Osteocyte (in vitro differentiated cells): ENCODE results near the gene PTP4A2. TPM values are rescaled to one million over a fixed set of nuclear protein-coding genes. Genes with fewer than 3 reads are reported as not detected.

ENCODE experiments used
- DNase-seq: peaks from one replicate; pipeline ENCODE4 v3.0.0; 2021; ENCODE audit warnings: mixed read lengths; ENCODE audit not compliant: unreplicated experiment; ENCODE audit errors: extremely low spot score
- H3K27ac Mint-ChIP-seq: one replicate; pipeline ENCODE4 v1.8.0; 2021; ENCODE audit warnings: mild to moderate bottlenecking, mixed read lengths; ENCODE audit not compliant: unreplicated experiment
- H3K27me3 Mint-ChIP-seq: one replicate; pipeline ENCODE4 v1.8.0; 2021; ENCODE audit warnings: mixed read lengths; ENCODE audit not compliant: unreplicated experiment
- H3K36me3 Mint-ChIP-seq: one replicate; pipeline ENCODE4 v1.8.0; 2021; ENCODE audit warnings: mixed read lengths; ENCODE audit not compliant: unreplicated experiment
- H3K4me1 Mint-ChIP-seq: one replicate; pipeline ENCODE4 v1.8.0; 2021; ENCODE audit warnings: mixed read lengths; ENCODE audit not compliant: unreplicated experiment
- H3K4me3 Mint-ChIP-seq: one replicate; pipeline ENCODE4 v1.8.0; 2021; ENCODE audit warnings: mild to moderate bottlenecking, moderate library complexity, mixed read lengths; ENCODE audit not compliant: unreplicated experiment
- H3K9me3 Mint-ChIP-seq: one replicate; pipeline ENCODE4 v1.8.0; 2021; ENCODE audit warnings: mixed read lengths; ENCODE audit not compliant: unreplicated experiment
- CTCF ChIP-seq: fragments of 200-600 bp; sonication (generic); IDR thresholded peaks from 2 replicates; pipeline ENCODE4 v1.5.0; 2021; ENCODE audit warnings: antibody characterized with exemption, mild to moderate bottlenecking, moderate library complexity
- total RNA-seq: library from RNA; stranded (reverse); gene quantifications from 2 replicates; pipeline ENCODE4 v1.2.1, GENCODE V29; 2021

PTP4A2 gene
- total RNA-seq, 1 donor from 2014 or later: 142 TPM

- Mint-ChIP-seq H3K27ac (no peak overlapping the region), H3K4me3 (no peak overlapping the region), H3K9me3 (peaks cover 6% of the 10 kb centered on the region), H3K4me1 (no peaks in the 10 kb centered on the region), H3K27me3 (no peaks in the 10 kb centered on the region), H3K36me3 (peaks cover 53% of the 10 kb centered on the region)
- no peak for DNase-seq
- no peak for TF ChIP-seq CTCF
Observed at GRCh38 chr1:31913968-31914367, 24.2 kb downstream of the PTP4A2 start.

GRCh38 chr1:31912839-31913239 lies 25.3 kb downstream of the PTP4A2 start:
- no peak for DNase-seq
- peaks cover 58% of the 10 kb centered on the region for H3K36me3 Mint-ChIP-seq
- no peak overlapping the region for H3K4me3 Mint-ChIP-seq
- H3K27ac Mint-ChIP-seq: no peak overlapping the region
- H3K4me1 Mint-ChIP-seq: peaks cover 2% of the 10 kb centered on the region
- peaks cover 6% of the 10 kb centered on the region for H3K9me3 Mint-ChIP-seq
- no peak for TF ChIP-seq CTCF
- H3K27me3 Mint-ChIP-seq: no peaks in the 10 kb centered on the region

DNA sequence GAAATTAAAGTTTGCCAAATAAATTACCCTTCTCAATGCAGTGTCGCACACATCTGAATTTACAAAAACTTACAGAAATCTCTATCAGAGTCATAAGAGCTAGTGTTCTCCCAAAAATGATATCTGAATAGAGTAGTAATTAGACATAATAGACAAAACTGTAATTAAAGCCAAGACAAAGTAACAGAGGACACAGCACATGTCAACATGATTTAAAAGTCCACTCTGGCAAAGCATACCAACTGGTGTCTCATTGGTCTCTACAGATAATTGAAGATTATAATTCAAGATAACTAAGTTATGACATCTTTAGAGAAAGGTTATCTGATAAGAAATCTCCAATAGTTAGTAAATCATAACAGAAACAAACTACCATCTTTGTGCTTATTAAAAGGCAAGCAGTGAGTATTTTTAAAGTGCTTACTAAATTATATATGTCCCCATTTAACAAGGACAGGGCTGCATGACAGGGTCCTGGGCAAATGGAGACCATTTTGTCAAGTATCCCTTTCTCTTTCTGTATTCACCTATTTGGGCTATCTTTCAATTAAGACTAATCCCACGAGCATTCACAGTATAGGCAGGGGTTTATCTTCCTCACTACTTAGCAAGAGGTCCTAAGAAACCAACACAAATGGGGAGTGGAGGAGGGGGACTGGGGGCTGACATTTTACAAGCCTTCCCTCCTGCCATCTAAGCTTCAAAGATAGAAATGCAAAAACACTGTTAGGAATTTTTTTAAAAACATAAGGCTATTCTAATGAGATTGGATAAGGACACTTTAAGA lies 26.0 kb downstream of the PTP4A2 start:
- no peak for DNase-seq
- Mint-ChIP-seq H3K4me3 (no peak overlapping the region), H3K4me1 (peaks cover 2% of the 10 kb centered on the region), H3K27ac (no peak overlapping the region), H3K36me3 (peaks cover 57% of the 10 kb centered on the region), H3K9me3 (peaks cover 6% of the 10 kb centered on the region), H3K27me3 (no peaks in the 10 kb centered on the region)
- TF ChIP-seq CTCF: no peak

DNA sequence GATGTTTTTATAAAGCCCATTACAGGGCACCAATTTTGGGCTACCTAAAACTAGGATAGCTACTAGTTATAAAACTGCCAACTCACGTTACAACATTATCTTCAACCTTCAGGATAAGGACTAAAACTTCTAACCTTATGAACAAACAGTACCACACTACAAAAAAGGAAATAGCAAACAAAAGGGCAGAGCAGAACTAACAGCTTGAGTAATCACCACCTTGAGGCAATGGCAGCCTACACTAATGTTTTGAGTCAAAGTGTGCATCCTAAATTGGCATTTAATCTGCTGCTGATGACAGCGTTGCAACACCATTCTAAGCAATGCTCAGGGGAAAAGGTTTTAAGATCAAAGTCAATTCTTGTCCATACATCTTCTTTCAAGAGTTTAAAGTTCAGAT lies 27.2 kb downstream of the PTP4A2 start:
- H3K27me3 Mint-ChIP-seq: no peaks in the 10 kb centered on the region
- H3K36me3 Mint-ChIP-seq: peaks cover 60% of the 10 kb centered on the region
- no peak for DNase-seq
- peaks cover 6% of the 10 kb centered on the region for H3K9me3 Mint-ChIP-seq
- H3K4me3 Mint-ChIP-seq: no peak overlapping the region
- no peak for TF ChIP-seq CTCF
- no peak overlapping the region for H3K27ac Mint-ChIP-seq
- H3K4me1 Mint-ChIP-seq: peaks cover 2% of the 10 kb centered on the region

DNA sequence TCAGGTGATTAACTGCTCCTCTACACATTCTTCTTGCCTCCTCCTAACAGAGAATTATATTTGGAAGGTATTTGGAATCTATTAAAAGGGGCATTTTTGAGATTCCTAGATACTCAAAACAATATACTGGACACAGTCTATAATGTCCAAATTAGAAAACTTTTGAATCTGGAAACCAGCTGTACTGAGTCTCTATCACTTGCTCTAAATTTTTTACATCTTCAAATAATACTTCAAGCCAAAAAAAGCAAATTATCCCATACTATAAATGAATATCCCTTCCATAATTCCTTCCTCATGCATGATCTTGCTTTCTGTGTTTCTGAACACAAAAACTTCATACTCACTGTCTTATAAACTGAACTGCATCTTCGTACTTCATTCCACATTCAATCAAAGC lies 28.5 kb downstream of the PTP4A2 start:
- no peak overlapping the region for H3K27ac Mint-ChIP-seq
- peaks cover 57% of the 10 kb centered on the region for H3K36me3 Mint-ChIP-seq
- H3K9me3 Mint-ChIP-seq: peaks cover 6% of the 10 kb centered on the region
- peaks cover 2% of the 10 kb centered on the region for H3K4me1 Mint-ChIP-seq
- no peaks in the 10 kb centered on the region for H3K27me3 Mint-ChIP-seq
- TF ChIP-seq CTCF: no peak
- DNase-seq: no peak
- no peak overlapping the region for H3K4me3 Mint-ChIP-seq
